ENCODE data around the gene HEATR5A.

HEATR5A gene

GRCh38 chr14:31294746-31295405, 125.5 kb downstream of the HEATR5A start:
- no peak for TF ChIP-seq GATA2 (IDR thresholded peaks at IDR 0.05; ENCODE audit: low read depth, low read length)
- TF ChIP-seq GATA3 (IDR thresholded peaks at IDR 0.05; ENCODE audit: low read depth, low read length) = no peak

DNA sequence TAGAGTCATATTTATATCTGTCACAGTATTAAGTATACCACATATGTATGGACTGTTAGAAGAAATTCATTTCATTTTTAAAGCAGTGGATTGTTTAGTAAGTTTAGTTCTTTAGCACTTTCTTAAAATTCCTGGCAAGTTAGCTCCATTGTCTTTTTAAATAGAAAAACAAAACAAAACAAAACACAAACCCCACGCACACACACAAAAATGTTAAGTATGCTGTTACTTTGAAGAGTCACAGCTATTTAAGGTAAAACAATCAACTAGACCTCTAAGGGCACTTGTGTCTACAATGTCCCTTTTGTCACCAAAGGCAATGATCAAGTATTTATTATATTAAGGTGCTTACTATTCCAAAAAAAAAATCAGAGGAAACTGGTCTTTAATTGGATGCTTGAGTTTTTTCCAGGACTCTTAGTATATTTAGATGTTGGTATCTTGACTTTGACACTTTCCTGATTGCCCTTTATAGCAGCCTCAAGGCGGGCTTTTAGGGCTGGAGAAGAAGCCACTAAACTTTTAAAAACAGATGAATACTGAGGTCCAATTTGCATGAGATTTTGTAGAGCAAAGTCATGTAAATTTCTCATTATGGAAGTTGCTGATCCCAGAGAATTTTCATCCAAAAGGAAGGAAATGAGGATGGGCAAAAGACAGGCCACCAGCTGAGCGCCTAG, 127.3 kb downstream of the HEATR5A start:
- TF ChIP-seq GATA2 (IDR thresholded peaks at IDR 0.05; ENCODE audit: low read depth, low read length) (no peak), GATA3 (IDR thresholded peaks at IDR 0.05; ENCODE audit: low read depth, low read length) (no peak)

DNA sequence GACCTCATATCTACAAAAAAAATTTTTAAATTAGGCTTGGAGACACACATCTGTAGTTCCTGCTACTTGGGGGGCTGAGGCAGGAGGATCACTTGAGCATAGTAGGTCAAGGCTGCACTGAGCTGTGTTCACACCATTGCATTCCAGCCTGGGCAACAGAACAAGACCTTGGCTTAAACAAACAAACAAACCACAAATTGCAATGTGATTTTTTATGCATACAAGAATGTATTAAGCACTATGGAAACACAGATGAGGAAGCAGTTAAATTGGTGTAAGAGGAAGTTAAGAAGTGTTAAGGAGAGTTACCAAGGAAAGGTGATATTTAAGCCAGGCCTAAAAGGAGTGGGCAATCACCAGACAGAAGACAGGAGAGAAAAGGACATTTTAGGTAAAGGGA, 129.1 kb downstream of the HEATR5A start:
- no peak for TF ChIP-seq GATA3 (IDR thresholded peaks at IDR 0.05; ENCODE audit: low read depth, low read length)
- no peak for TF ChIP-seq GATA2 (IDR thresholded peaks at IDR 0.05; ENCODE audit: low read depth, low read length)

GRCh38 chr14:31287294-31287972, 132.9 kb downstream of the HEATR5A start:
- TF ChIP-seq GATA3 (IDR thresholded peaks at IDR 0.05; ENCODE audit: low read depth, low read length) (no peak), GATA2 (IDR thresholded peaks at IDR 0.05; ENCODE audit: low read depth, low read length) (no peak)

DNA sequence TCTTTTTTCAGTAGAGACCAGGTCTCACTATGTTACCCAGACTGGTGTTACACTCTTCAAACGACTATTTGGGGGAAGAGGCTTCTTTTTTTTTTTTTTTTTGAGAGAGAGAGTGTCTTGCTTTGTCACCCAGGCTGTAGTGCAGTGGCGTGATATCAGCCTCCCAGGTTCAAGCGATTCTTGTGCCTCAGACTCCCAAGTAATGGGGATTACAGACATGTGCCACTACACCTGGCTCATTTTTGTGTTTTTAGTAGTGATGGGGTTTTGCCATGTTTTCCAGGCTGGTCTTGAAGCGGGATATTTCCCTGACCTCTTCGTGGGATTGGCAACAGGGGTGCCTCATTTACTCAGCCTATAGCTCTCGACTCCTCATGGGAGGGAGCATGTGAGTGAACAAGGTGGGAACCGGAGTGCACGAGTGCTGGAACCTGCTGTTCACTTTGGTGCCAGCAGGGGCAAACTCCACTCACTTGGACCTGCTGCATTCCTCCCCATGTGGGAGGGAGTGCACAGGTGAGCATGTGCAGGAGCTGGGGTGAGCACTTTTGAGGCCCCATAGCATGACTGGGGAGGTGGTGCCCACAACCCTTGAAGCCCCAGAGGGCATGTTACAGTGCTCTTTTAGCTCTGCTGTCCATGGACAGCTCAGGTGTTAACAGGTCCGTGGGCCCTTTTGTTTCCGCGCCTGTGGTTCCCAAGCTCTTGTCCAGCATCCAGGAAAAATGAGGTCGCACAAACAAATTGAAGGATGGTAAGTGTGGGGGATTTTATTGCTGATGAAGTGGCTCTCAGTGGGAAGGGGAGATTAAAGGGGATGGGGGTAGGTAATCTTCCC, 133.7 kb downstream of the HEATR5A start:
- TF ChIP-seq GATA3 (IDR thresholded peaks at IDR 0.05; ENCODE audit: low read depth, low read length) (no peak), GATA2 (IDR thresholded peaks at IDR 0.05; ENCODE audit: low read depth, low read length) (no peak)

DNA sequence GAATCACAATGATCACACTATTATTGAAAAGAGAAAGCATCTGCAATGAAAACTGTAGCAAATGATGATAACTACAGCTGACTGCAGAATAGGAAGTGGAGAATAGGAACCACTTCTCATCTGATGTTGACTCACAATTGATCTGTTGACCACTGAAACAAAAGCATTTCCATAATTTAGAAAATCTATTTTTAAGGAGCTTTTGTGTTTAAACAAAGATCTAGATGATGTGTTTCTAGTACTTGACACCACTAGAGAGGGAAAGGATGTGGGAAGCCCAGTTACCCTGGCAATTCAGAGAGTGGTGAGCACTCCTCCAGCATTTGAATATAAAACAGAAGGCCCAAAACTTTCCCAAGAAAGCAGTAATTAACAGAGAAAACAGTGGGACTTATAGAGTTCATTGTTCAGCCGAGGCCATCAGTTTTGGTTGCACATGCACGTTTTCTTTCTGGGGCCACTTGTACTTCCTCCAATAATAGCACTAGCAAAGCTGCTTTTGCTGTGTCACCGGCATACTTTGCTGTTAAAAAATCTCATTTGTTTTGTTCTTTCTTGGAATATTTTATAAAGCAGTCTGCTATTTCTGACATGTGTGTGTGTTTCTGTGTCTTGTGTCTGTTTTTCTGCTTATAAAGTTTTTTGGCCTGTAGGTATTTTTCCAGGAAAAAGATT, 136.6 kb downstream of the HEATR5A start:
- TF ChIP-seq GATA3 (IDR thresholded peaks at IDR 0.05; ENCODE audit: low read depth, low read length) = no peak
- TF ChIP-seq GATA2 (IDR thresholded peaks at IDR 0.05; ENCODE audit: low read depth, low read length) = no peak

GRCh38 chr14:31283153-31283552, 137.2 kb downstream of the HEATR5A start:
- TF ChIP-seq GATA3 (IDR thresholded peaks at IDR 0.05; ENCODE audit: low read depth, low read length) (no peak), GATA2 (IDR thresholded peaks at IDR 0.05; ENCODE audit: low read depth, low read length) (no peak)

DNA sequence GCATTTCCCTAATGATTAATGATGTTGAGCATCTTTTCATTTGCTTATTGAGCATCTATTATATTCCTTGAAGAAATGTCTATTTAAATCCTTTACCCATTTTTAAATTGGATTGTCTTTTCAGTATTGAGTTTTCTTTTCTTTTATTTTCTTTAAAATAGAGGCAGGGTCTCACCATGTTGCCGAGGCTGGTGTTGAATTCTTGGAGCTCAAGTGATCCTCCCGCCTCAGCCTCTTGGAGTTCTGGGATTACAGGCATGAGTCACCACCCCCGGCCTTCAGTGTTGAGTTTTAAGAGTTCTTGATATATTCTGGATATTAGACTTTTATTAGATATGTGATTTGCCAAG, 139.5 kb downstream of the HEATR5A start:
- no peak for TF ChIP-seq GATA3 (IDR thresholded peaks at IDR 0.05; ENCODE audit: low read depth, low read length)
- no peak for TF ChIP-seq GATA2 (IDR thresholded peaks at IDR 0.05; ENCODE audit: low read depth, low read length)

- no peak for TF ChIP-seq GATA3 (IDR thresholded peaks at IDR 0.05; ENCODE audit: low read depth, low read length)
- no peak for TF ChIP-seq GATA2 (IDR thresholded peaks at IDR 0.05; ENCODE audit: low read depth, low read length)
These were observed 140.0 kb downstream of the HEATR5A start for GRCh38 chr14:31280132-31280870.

GRCh38 chr14:31278883-31279282, 141.5 kb downstream of the HEATR5A start:
- no peak for TF ChIP-seq GATA2 (IDR thresholded peaks at IDR 0.05; ENCODE audit: low read depth, low read length)
- TF ChIP-seq GATA3 (IDR thresholded peaks at IDR 0.05; ENCODE audit: low read depth, low read length) = no peak

GRCh38 chr14:31277085-31277484, 143.3 kb downstream of the HEATR5A start:
- no peak for TF ChIP-seq GATA2 (IDR thresholded peaks at IDR 0.05; ENCODE audit: low read depth, low read length)
- TF ChIP-seq GATA3 (IDR thresholded peaks at IDR 0.05; ENCODE audit: low read depth, low read length) = no peak

DNA sequence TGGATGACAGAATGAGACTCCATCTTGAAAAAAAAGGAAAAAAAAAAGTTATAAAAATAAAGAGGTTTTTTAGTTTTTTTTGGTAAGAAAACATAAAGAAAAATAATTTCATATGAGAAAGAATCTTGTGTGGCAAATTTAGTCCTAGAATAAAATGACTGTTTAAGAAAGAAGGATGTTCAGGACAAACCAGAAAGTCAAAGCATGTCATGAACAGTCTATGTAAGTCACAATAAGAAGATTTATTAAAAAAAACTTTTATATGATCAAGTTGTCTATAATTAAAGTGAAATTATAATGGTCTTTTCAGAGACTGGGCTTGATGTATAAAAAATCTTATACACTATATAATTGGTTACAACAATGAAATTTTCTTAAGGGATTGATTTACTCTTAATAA, 144.6 kb downstream of the HEATR5A start:
- TF ChIP-seq GATA2 (IDR thresholded peaks at IDR 0.05; ENCODE audit: low read depth, low read length) (no peak), GATA3 (IDR thresholded peaks at IDR 0.05; ENCODE audit: low read depth, low read length) (no peak)

DNA sequence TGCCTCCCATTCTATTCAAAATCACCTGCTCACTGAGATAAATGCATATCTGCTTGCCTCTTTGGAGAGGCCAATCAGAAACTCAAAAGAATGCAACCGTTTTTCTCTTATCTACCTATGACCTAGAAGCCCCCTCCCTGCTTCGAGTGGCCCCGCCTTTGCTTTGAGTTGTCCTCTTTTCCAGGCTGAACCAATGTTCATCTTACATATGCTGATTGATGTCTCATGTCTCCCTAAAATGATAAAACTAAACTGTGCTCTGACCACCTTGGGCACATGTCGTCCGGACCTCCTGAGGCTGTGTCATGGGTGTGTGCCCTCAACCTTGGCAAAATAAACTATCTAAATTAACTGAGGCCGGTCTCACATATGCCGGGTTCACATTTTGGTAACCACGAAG, 148.7 kb downstream of the HEATR5A start:
- TF ChIP-seq GATA3 (IDR thresholded peaks at IDR 0.05; ENCODE audit: low read depth, low read length) (no peak), GATA2 (IDR thresholded peaks at IDR 0.05; ENCODE audit: low read depth, low read length) (no peak)

Measured in SH-SY5Y (cell line).